ENCODE results near the gene PHF20. TPM values are rescaled to one million over a fixed set of nuclear protein-coding genes. Genes with fewer than 3 reads are reported as not detected.

PHF20 gene
- total RNA-seq, 1 experiment from 2014 or later = 65.8 TPM

- peak; percentile 45 for TF ChIP-seq CTCF (IDR thresholded peaks at IDR 0.05)
- 0 out of 2 replicates have a peak, but pooled peaks have one; percentile 2 for TF ChIP-seq ESRRA (CRISPR knock-in tag; IDR thresholded peaks at IDR 0.05; ENCODE audit: borderline replicate concordance)
- no peak for TF ChIP-seq ZNF423 (CRISPR knock-in tag; IDR thresholded peaks at IDR 0.05)
- peak; percentile 65 for TF ChIP-seq USF2 (CRISPR knock-in tag; IDR thresholded peaks at IDR 0.05)
- TF ChIP-seq MXD4 (CRISPR knock-in tag; IDR thresholded peaks at IDR 0.05; ENCODE audit: borderline replicate concordance) = no peak
- TF ChIP-seq ZNF121 (CRISPR knock-in tag; IDR thresholded peaks at IDR 0.05) = no peak
- no peak for TF ChIP-seq SOX15 (CRISPR knock-in tag; IDR thresholded peaks at IDR 0.05)
- no peak for TF ChIP-seq HMGA2 (CRISPR knock-in tag; IDR thresholded peaks at IDR 0.05)
- TF ChIP-seq, protein P1, sequence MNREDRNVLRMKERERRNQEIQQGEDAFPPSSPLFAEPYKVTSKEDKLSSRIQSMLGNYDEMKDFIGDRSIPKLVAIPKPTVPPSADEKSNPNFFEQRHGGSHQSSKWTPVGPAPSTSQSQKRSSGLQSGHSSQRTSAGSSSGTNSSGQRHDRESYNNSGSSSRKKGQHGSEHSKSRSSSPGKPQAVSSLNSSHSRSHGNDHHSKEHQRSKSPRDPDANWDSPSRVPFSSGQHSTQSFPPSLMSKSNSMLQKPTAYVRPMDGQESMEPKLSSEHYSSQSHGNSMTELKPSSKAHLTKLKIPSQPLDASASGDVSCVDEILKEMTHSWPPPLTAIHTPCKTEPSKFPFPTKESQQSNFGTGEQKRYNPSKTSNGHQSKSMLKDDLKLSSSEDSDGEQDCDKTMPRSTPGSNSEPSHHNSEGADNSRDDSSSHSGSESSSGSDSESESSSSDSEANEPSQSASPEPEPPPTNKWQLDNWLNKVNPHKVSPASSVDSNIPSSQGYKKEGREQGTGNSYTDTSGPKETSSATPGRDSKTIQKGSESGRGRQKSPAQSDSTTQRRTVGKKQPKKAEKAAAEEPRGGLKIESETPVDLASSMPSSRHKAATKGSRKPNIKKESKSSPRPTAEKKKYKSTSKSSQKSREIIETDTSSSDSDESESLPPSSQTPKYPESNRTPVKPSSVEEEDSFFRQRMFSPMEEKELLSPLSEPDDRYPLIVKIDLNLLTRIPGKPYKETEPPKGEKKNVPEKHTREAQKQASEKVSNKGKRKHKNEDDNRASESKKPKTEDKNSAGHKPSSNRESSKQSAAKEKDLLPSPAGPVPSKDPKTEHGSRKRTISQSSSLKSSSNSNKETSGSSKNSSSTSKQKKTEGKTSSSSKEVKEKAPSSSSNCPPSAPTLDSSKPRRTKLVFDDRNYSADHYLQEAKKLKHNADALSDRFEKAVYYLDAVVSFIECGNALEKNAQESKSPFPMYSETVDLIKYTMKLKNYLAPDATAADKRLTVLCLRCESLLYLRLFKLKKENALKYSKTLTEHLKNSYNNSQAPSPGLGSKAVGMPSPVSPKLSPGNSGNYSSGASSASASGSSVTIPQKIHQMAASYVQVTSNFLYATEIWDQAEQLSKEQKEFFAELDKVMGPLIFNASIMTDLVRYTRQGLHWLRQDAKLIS (CRISPR knock-in tag; IDR thresholded peaks at IDR 0.05; ENCODE audit: borderline replicate concordance) = no peak
- TF ChIP-seq MYBL2 (CRISPR knock-in tag; IDR thresholded peaks at IDR 0.05) = peak; percentile 63
- TF ChIP-seq, protein P2, sequence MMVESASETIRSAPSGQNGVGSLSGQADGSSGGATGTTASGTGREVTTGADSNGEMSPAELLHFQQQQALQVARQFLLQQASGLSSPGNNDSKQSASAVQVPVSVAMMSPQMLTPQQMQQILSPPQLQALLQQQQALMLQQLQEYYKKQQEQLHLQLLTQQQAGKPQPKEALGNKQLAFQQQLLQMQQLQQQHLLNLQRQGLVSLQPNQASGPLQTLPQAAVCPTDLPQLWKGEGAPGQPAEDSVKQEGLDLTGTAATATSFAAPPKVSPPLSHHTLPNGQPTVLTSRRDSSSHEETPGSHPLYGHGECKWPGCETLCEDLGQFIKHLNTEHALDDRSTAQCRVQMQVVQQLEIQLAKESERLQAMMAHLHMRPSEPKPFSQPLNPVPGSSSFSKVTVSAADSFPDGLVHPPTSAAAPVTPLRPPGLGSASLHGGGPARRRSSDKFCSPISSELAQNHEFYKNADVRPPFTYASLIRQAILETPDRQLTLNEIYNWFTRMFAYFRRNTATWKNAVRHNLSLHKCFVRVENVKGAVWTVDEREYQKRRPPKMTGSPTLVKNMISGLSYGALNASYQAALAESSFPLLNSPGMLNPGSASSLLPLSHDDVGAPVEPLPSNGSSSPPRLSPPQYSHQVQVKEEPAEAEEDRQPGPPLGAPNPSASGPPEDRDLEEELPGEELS (CRISPR knock-in tag; IDR thresholded peaks at IDR 0.05) = no peak; the same call in 1 of the 2 replicates
- TF ChIP-seq, protein P3, sequence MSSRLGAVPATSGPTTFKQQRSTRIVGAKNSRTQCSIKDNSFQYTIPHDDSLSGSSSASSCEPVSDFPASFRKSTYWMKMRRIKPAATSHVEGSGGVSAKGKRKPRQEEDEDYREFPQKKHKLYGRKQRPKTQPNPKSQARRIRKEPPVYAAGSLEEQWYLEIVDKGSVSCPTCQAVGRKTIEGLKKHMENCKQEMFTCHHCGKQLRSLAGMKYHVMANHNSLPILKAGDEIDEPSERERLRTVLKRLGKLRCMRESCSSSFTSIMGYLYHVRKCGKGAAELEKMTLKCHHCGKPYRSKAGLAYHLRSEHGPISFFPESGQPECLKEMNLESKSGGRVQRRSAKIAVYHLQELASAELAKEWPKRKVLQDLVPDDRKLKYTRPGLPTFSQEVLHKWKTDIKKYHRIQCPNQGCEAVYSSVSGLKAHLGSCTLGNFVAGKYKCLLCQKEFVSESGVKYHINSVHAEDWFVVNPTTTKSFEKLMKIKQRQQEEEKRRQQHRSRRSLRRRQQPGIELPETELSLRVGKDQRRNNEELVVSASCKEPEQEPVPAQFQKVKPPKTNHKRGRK (CRISPR knock-in tag; IDR thresholded peaks at IDR 0.05; ENCODE audit: borderline replicate concordance) = no peak; the same call in 1 of the 2 replicates
- no peak; the same call in 1 of the 2 replicates for TF ChIP-seq NFE2L1 (CRISPR knock-in tag; IDR thresholded peaks at IDR 0.05)
- TF ChIP-seq ZNF416 (CRISPR knock-in tag; IDR thresholded peaks at IDR 0.05) = no peak
- TF ChIP-seq, protein P4, sequence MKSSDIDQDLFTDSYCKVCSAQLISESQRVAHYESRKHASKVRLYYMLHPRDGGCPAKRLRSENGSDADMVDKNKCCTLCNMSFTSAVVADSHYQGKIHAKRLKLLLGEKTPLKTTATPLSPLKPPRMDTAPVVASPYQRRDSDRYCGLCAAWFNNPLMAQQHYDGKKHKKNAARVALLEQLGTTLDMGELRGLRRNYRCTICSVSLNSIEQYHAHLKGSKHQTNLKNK (CRISPR knock-in tag; IDR thresholded peaks at IDR 0.05) = no peak
- peak; percentile 78 for TF ChIP-seq CBFB (CRISPR knock-in tag; IDR thresholded peaks at IDR 0.05; ENCODE audit: low read depth)
- no peak for TF ChIP-seq FOXJ3 (CRISPR knock-in tag; IDR thresholded peaks at IDR 0.05; ENCODE audit: borderline replicate concordance)
- TF ChIP-seq ATF1 (CRISPR knock-in tag; IDR thresholded peaks at IDR 0.05) = no peak
- TF ChIP-seq, protein P5, sequence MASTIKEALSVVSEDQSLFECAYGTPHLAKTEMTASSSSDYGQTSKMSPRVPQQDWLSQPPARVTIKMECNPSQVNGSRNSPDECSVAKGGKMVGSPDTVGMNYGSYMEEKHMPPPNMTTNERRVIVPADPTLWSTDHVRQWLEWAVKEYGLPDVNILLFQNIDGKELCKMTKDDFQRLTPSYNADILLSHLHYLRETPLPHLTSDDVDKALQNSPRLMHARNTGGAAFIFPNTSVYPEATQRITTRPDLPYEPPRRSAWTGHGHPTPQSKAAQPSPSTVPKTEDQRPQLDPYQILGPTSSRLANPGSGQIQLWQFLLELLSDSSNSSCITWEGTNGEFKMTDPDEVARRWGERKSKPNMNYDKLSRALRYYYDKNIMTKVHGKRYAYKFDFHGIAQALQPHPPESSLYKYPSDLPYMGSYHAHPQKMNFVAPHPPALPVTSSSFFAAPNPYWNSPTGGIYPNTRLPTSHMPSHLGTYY (CRISPR knock-in tag; IDR thresholded peaks at IDR 0.05) = no peak
- 0 out of 2 replicates have a peak, but pooled peaks have one; percentile 10 for TF ChIP-seq RELA (CRISPR knock-in tag; IDR thresholded peaks at IDR 0.05; ENCODE audit: borderline replicate concordance)
- TF ChIP-seq, protein P6, sequence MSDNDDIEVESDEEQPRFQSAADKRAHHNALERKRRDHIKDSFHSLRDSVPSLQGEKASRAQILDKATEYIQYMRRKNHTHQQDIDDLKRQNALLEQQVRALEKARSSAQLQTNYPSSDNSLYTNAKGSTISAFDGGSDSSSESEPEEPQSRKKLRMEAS (CRISPR knock-in tag; IDR thresholded peaks at IDR 0.05) = peak; percentile 95
- TF ChIP-seq, protein P7, sequence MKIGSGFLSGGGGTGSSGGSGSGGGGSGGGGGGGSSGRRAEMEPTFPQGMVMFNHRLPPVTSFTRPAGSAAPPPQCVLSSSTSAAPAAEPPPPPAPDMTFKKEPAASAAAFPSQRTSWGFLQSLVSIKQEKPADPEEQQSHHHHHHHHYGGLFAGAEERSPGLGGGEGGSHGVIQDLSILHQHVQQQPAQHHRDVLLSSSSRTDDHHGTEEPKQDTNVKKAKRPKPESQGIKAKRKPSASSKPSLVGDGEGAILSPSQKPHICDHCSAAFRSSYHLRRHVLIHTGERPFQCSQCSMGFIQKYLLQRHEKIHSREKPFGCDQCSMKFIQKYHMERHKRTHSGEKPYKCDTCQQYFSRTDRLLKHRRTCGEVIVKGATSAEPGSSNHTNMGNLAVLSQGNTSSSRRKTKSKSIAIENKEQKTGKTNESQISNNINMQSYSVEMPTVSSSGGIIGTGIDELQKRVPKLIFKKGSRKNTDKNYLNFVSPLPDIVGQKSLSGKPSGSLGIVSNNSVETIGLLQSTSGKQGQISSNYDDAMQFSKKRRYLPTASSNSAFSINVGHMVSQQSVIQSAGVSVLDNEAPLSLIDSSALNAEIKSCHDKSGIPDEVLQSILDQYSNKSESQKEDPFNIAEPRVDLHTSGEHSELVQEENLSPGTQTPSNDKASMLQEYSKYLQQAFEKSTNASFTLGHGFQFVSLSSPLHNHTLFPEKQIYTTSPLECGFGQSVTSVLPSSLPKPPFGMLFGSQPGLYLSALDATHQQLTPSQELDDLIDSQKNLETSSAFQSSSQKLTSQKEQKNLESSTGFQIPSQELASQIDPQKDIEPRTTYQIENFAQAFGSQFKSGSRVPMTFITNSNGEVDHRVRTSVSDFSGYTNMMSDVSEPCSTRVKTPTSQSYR (CRISPR knock-in tag; IDR thresholded peaks at IDR 0.05) = no peak
Measured at GRCh38 chr20:35954200-35954906, 182.5 kb downstream of the PHF20 start, which contains the start of gene SCAND1 (continued).
